H9 (cell line): Measurements from ENCODE around the gene MIS18A. TPM values are rescaled to one million over a fixed set of nuclear protein-coding genes. Genes with fewer than 3 reads are reported as not detected.

Experiments used
- DNase-seq: peaks from one replicate; pipeline ENCODE4 v3.0.0-alpha.2; 2017
- H2AFZ ChIP-seq: one replicate; pipeline ENCODE4 v1.6.1; 2013; ENCODE audit warnings: mild to moderate bottlenecking, low read length, control low read depth, moderate library complexity
- H2AK5ac ChIP-seq: 2 replicates; pipeline ENCODE4 v1.6.1; 2013; ENCODE audit warnings: low read length, control low read depth, mixed read lengths; ENCODE audit not compliant: insufficient read length
- H2BK120ac ChIP-seq: one replicate; pipeline ENCODE4 v1.6.1; 2013; ENCODE audit warnings: low read depth, mild to moderate bottlenecking, low read length, control low read depth, inconsistent platforms; ENCODE audit not compliant: poor library complexity, severe bottlenecking
- H2BK12ac ChIP-seq: 2 replicates; pipeline ENCODE4 v1.6.1; 2013; ENCODE audit warnings: low read length, control low read depth, mixed read lengths, low read depth; ENCODE audit not compliant: insufficient read length
- H2BK15ac ChIP-seq: 2 replicates; pipeline ENCODE4 v1.6.1; 2013; ENCODE audit warnings: low read depth, low read length, control low read depth
- H2BK20ac ChIP-seq: one replicate; pipeline ENCODE4 v1.6.1; 2013; ENCODE audit warnings: low read depth, mild to moderate bottlenecking, low read length, control low read depth, inconsistent platforms; ENCODE audit not compliant: poor library complexity, severe bottlenecking
- H2BK5ac ChIP-seq: 2 replicates; pipeline ENCODE4 v1.6.1; 2013; ENCODE audit warnings: low read length, control low read depth, mixed read lengths; ENCODE audit not compliant: insufficient read length
- H3K14ac ChIP-seq: 2 replicates; pipeline ENCODE4 v1.6.1; 2013; ENCODE audit warnings: low read length, control low read depth; ENCODE audit not compliant: insufficient read depth
- H3K18ac ChIP-seq: 2 replicates; pipeline ENCODE4 v1.6.1; 2013; ENCODE audit warnings: low read depth, mild to moderate bottlenecking, mixed read lengths, low read length, control low read depth; ENCODE audit not compliant: insufficient read length
- H3K23ac ChIP-seq: 2 replicates; pipeline ENCODE4 v1.6.1; 2013; ENCODE audit warnings: low read length, control low read depth, mixed read lengths, low read depth; ENCODE audit not compliant: insufficient read length
- H3K23me2 ChIP-seq: 2 replicates; pipeline ENCODE4 v1.6.1; 2013; ENCODE audit warnings: low read depth, mild to moderate bottlenecking, mixed read lengths, low read length, control low read depth; ENCODE audit not compliant: insufficient read length, poor library complexity, severe bottlenecking
- H3K27ac ChIP-seq: 2 replicates; pipeline ENCODE4 v1.5.1; 2013; ENCODE audit warnings: low read length, control low read depth, mixed read lengths, low read depth; ENCODE audit not compliant: insufficient read length
- H3K27me3 ChIP-seq: 2 replicates; pipeline ENCODE4 v1.6.1; 2013; ENCODE audit warnings: low read length, control low read depth, inconsistent platforms; ENCODE audit not compliant: insufficient read depth
- H3K4ac ChIP-seq: 2 replicates; pipeline ENCODE4 v1.6.1; 2013; ENCODE audit warnings: low read depth, mild to moderate bottlenecking, control low read depth, inconsistent platforms, low read length, moderate library complexity
- H3K4me1 ChIP-seq: 2 replicates; pipeline ENCODE4 v1.6.1; 2013; ENCODE audit warnings: low read length, control low read depth, inconsistent platforms; ENCODE audit not compliant: insufficient read depth
- H3K4me2 ChIP-seq: 2 replicates; pipeline ENCODE4 v1.6.1; 2013; ENCODE audit warnings: low read length, control low read depth, mixed read lengths; ENCODE audit not compliant: insufficient read length, insufficient read depth
- H3K56ac ChIP-seq: 2 replicates; pipeline ENCODE4 v1.6.1; 2013; ENCODE audit warnings: low read depth, mild to moderate bottlenecking, mixed read lengths, low read length, control low read depth; ENCODE audit not compliant: insufficient read length
- H3K79me1 ChIP-seq: 2 replicates; pipeline ENCODE4 v1.6.1; 2013; ENCODE audit warnings: low read depth, mild to moderate bottlenecking, moderate library complexity, low read length, control low read depth, inconsistent platforms; ENCODE audit not compliant: insufficient read depth, poor library complexity, severe bottlenecking
- H3K79me2 ChIP-seq: 2 replicates; pipeline ENCODE4 v1.6.1; 2013; ENCODE audit warnings: low read length, control low read depth, inconsistent platforms; ENCODE audit not compliant: insufficient read depth
- H3K9ac ChIP-seq: 2 replicates; pipeline ENCODE4 v1.6.1; 2013; ENCODE audit warnings: low read length, control low read depth, mixed read lengths; ENCODE audit not compliant: insufficient read length; ENCODE audit errors: extremely low read depth
- H3K9me3 ChIP-seq: one replicate; pipeline ENCODE4 v1.6.1; 2013; ENCODE audit warnings: low read depth, low read length, inconsistent platforms; ENCODE audit not compliant: control insufficient read depth
- H3T11ph ChIP-seq: one replicate; pipeline ENCODE4 v1.6.1; 2013; ENCODE audit warnings: mild to moderate bottlenecking, low read length, control low read depth, inconsistent platforms
- H4K20me1 ChIP-seq: one replicate; pipeline ENCODE4 v1.6.1; 2013; ENCODE audit not compliant: control insufficient read depth, insufficient read length, insufficient read depth
- H4K5ac ChIP-seq: 2 replicates; pipeline ENCODE4 v1.6.1; 2013; ENCODE audit warnings: low read depth, mild to moderate bottlenecking, mixed read lengths, low read length, control low read depth; ENCODE audit not compliant: insufficient read length
- H4K8ac ChIP-seq: replicated peaks from 2 replicates; pipeline ENCODE4 v1.6.1; 2013; ENCODE audit warnings: low read length, control low read depth, mixed read lengths, low read depth; ENCODE audit not compliant: insufficient read length
- H4K91ac ChIP-seq: 2 replicates; pipeline ENCODE4 v1.6.1; 2013; ENCODE audit warnings: low read depth, mild to moderate bottlenecking, moderate library complexity, mixed read lengths, low read length, control low read depth; ENCODE audit not compliant: insufficient read length
- H3K27ac Mint-ChIP-seq, 3 experiments: 2 replicates in 2 of 3; 3 replicates in 1 of 3; pipeline ENCODE4 v1.8.0; 2020 to 2021; ENCODE audit warnings: mixed read lengths in 3 of 3, mild to moderate bottlenecking in 1 of 3, moderate library complexity in 1 of 3
- H3K27me3 Mint-ChIP-seq: 2 replicates; pipeline ENCODE4 v1.8.0; 2021; ENCODE audit warnings: low read depth, mild to moderate bottlenecking, moderate library complexity, mixed read lengths
- H3K36me3 Mint-ChIP-seq, 3 experiments: 2 replicates in 2 of 3; 3 replicates in 1 of 3; pipeline ENCODE4 v1.8.0; 2020 to 2021; ENCODE audit warnings: low read depth in 3 of 3, mixed read lengths in 3 of 3; ENCODE audit not compliant: insufficient read depth in 1 of 3
- H3K4me1 Mint-ChIP-seq, 2 experiments: 2 replicates each; pipeline ENCODE4 v1.8.0; 2020; ENCODE audit warnings: mixed read lengths in 2 of 2
- H3K4me3 Mint-ChIP-seq, 2 experiments: 2 replicates in 1 of 2; 3 replicates in 1 of 2; pipeline ENCODE4 v1.8.0; 2020 to 2021; ENCODE audit warnings: mild to moderate bottlenecking in 2 of 2, mixed read lengths in 2 of 2, moderate library complexity in 1 of 2
- H3K9me3 Mint-ChIP-seq, 2 experiments: 2 replicates in 1 of 2; 3 replicates in 1 of 2; pipeline ENCODE4 v1.8.0; 2020; ENCODE audit warnings: mild to moderate bottlenecking in 2 of 2, mixed read lengths in 2 of 2, moderate library complexity in 1 of 2
- CTCF ChIP-seq: fragments of 200-600 bp; sonication (generic); conservative IDR thresholded peaks from 3 replicates; pipeline ENCODE4 v1.8.0; 2021; ENCODE audit warnings: antibody characterized with exemption, mild to moderate bottlenecking
- WGBS: extraction: QIAGEN DNeasy Blood & Tissue Kit; methylation state at CpG from one replicate; pipeline ENCODE4 v1.1.7; 2013; ENCODE audit warnings: missing lambda C conversion rate, low lambda C conversion rate, mixed read lengths; ENCODE audit not compliant: insufficient read length; ENCODE audit errors: extremely low coverage; 5-methylcytosine and 5-hydroxymethylcytosine counted together
- total RNA-seq: library from RNA; stranded (reverse); gene quantifications from 2 replicates; pipeline ENCODE4 v1.2.1, GENCODE V29; 2021

The MIS18A gene
- total RNA-seq, 1 experiment from 2014 or later: 56.5 TPM

GRCh38 chr21:32248571-32249461 is 30.0 kb downstream of the MIS18A start:
- Histone ChIP-seq H3K23ac (no peak overlapping the region), H3K4me2 (no peak overlapping the region), H4K20me1 (no peaks in the 10 kb centered on the region), H4K8ac (no peak overlapping the region), H3K27ac (no peak overlapping the region), H2BK20ac (no peak overlapping the region), H3T11ph (no peak overlapping the region), H3K4me1 (no peaks in the 10 kb centered on the region), H2AFZ (no peak overlapping the region), H3K56ac (no peak overlapping the region), H2BK15ac (no peak overlapping the region), H2BK120ac (no peak overlapping the region), H2AK5ac (no peak overlapping the region), H3K4ac (no peak overlapping the region), H2BK12ac (no peak overlapping the region), H3K9me3 (no peaks in the 10 kb centered on the region), H3K79me1 (no peaks in the 10 kb centered on the region), H3K79me2 (no peaks in the 10 kb centered on the region), H3K9ac (no peak overlapping the region), H3K18ac (no peak overlapping the region), H3K14ac (no peak overlapping the region), H3K27me3 (no peaks in the 10 kb centered on the region), H3K23me2 (no peaks in the 10 kb centered on the region), H2BK5ac (no peak overlapping the region), H4K91ac (no peak overlapping the region), H4K5ac (no peak overlapping the region)
- H3K4me3 Mint-ChIP-seq: no peak overlapping the region
- WGBS: no CpG with 5 or more reads among the region's 14 CpGs
- no peaks in the 10 kb centered on the region; a peak in 1 of 5 replicates for H3K9me3 Mint-ChIP-seq
- no peaks in the 10 kb centered on the region for H3K36me3 Mint-ChIP-seq
- TF ChIP-seq CTCF: no peak
- peak overlapping the region in 1 of 3 experiments; percentile 19; a peak in 1 of 7 replicates for H3K27ac Mint-ChIP-seq
- no peak for DNase-seq
- peaks cover 9 to 12% of the 10 kb centered on the region in 2 experiments for H3K4me1 Mint-ChIP-seq
- H3K27me3 Mint-ChIP-seq: peaks cover 8% of the 10 kb centered on the region
